HPDE6-E6E7 (cell line): ENCODE data around the gene LZTR1.
"Not testable (repeated sequence)": the region's sequence is repeated elsewhere in the genome, so short reads cannot be mapped to it uniquely, and the experiment has no call there.

Source experiments
- DNase-seq: peaks from one replicate; pipeline ENCODE4 v3.0.0; 2011; ENCODE audit warnings: missing footprints; ENCODE audit errors: extremely low spot score

The LZTR1 gene

GRCh38 chr22:21033895-21034294 lies 51.8 kb downstream of the LZTR1 start:
- DNase-seq: no peak

- DNase-seq: no peak
These were observed 52.9 kb downstream of the LZTR1 start for GRCh38 chr22:21034989-21035388.

GRCh38 chr22:21038405-21038804 lies 56.3 kb downstream of the LZTR1 start:
- no peak for DNase-seq

- not testable (repeated sequence) for DNase-seq
These were observed 57.1 kb downstream of the LZTR1 start for GRCh38 chr22:21039158-21039557.

- DNase-seq: no peak
These were observed 59.8 kb downstream of the LZTR1 start for GRCh38 chr22:21041937-21042336.

GRCh38 chr22:21042978-21043859 lies 61.1 kb downstream of the LZTR1 start:
- DNase-seq: no peak

GRCh38 chr22:21043860-21044535 lies 61.9 kb downstream of the LZTR1 start:
- no peak for DNase-seq

GRCh38 chr22:21044931-21045584 lies 63.0 kb downstream of the LZTR1 start:
- no peak for DNase-seq

- DNase-seq: peak; percentile 91
These were observed 63.6 kb downstream of the LZTR1 start, which contains the start of gene LRRC74B for GRCh38 chr22:21045585-21046294. TSS of gene LRRC74B (plus strand) at chr22:21045946. CDS start at chr22:21045987, 41 bp downstream.

- DNase-seq: no peak
These were observed 65.1 kb downstream of the LZTR1 start for GRCh38 chr22:21047035-21047661.

GRCh38 chr22:21047730-21048129 lies 65.6 kb downstream of the LZTR1 start:
- DNase-seq: no peak

- DNase-seq: not testable (repeated sequence)
These were observed 66.4 kb downstream of the LZTR1 start for GRCh38 chr22:21048448-21048847.
